B cell (primary cell): ENCODE results near the gene MCM7. TPM values are rescaled to one million over a fixed set of nuclear protein-coding genes. Genes with fewer than 3 reads are reported as not detected.

ENCODE experiments used
- ATAC-seq: fragments of 200-7000 bp; cut with Tn5 transposase; one replicate; pipeline ENCODE4 v1.10.0; 2021; ENCODE audit warnings: low read depth, mild to moderate bottlenecking, moderate number of reproducible peaks, moderate library complexity
- CTCF ChIA-PET: fragments of 350-600 bp; sonication (Branson Sonifier 250); formaldehyde crosslinking; loops from one replicate; lab custom pipeline; 2021; ENCODE audit warnings: antibody characterized with exemption, inconsistent platforms; lab: Charles Lee
- POLR2A ChIA-PET: fragments of 350-600 bp; sonication (Branson Sonifier 250); formaldehyde crosslinking; loops from one replicate; lab custom pipeline; 2021; ENCODE audit warnings: antibody characterized with exemption; lab: Charles Lee
- DNase-seq: peaks from one replicate; pipeline ENCODE4 v3.0.0; 2013
- H2AFZ ChIP-seq: 2 replicates; pipeline ENCODE4 v1.6.1; 2012; ENCODE audit warnings: mild to moderate bottlenecking, low read depth, low read length; ENCODE audit not compliant: insufficient read depth, poor library complexity, severe bottlenecking
- H3K27ac ChIP-seq, 2 donors: 1 replicate in 1 of 2; 2 replicates in 1 of 2; pipeline ENCODE4 v1.5.1; 2012 to 2013; ENCODE audit warnings: low read length in 2 of 2, mild to moderate bottlenecking in 2 of 2, moderate library complexity in 1 of 2
- H3K27me3 ChIP-seq, 4 experiments: fragments of 200-600 bp in 1 of 4; sonication (generic) in 1 of 4; replicated peaks in 1 of 4; 1 replicate in 2 of 4; 2 replicates in 2 of 4; pipeline versions ENCODE4 v1.6.1 to v1.7.0; 2013 to 2016; ENCODE audit warnings: low read length in 3 of 4, mild to moderate bottlenecking in 2 of 4, mixed read lengths in 1 of 4, moderate library complexity in 1 of 4; ENCODE audit not compliant: insufficient read depth in 4 of 4, control insufficient read depth in 3 of 4; ENCODE audit errors: control extremely low read depth in 1 of 4
- H3K36me3 ChIP-seq, 2 experiments: replicated peaks in 1 of 2; 1 replicate in 1 of 2; 2 replicates in 1 of 2; pipeline versions ENCODE4 v1.6.1 to v1.7.1; 2013; ENCODE audit warnings: low read length in 1 of 2; ENCODE audit not compliant: insufficient read depth in 2 of 2, control insufficient read depth in 1 of 2; ENCODE audit errors: control extremely low read depth in 1 of 2, extremely low read depth in 1 of 2
- H3K4me1 ChIP-seq, 2 donors: fragments of 200-600 bp in 1 of 2; sonication (generic) in 1 of 2; 1 replicate in 1 of 2; 2 replicates in 1 of 2; pipeline versions ENCODE4 v1.5.1 to v1.6.1; 2013 to 2017; ENCODE audit warnings: low read length in 2 of 2; ENCODE audit not compliant: control insufficient read depth in 2 of 2, insufficient read depth in 2 of 2
- H3K4me2 ChIP-seq: replicated peaks from 2 replicates; pipeline ENCODE3; 2012; ENCODE audit warnings: mild to moderate bottlenecking, low read depth, low read length; ENCODE audit not compliant: poor library complexity, severe bottlenecking
- H3K4me3 ChIP-seq, 5 experiments: fragments of 200-600 bp in 1 of 5; sonication (generic) in 1 of 5; 1 replicate in 3 of 5; 2 replicates in 2 of 5; pipeline versions ENCODE4 v1.5.1 to v1.7.0; 2011 to 2016; ENCODE audit warnings: low read length in 4 of 5, mild to moderate bottlenecking in 4 of 5, low read depth in 2 of 5, control low read depth in 1 of 5, moderate library complexity in 1 of 5; ENCODE audit not compliant: insufficient read depth in 1 of 5; ENCODE audit errors: control extremely low read depth in 1 of 5, extremely low read depth in 1 of 5
- H3K79me2 ChIP-seq: fragments of 200-600 bp; sonication (generic); one replicate; pipeline ENCODE4 v1.6.0; 2016; ENCODE audit warnings: low read length; ENCODE audit not compliant: control insufficient read depth, insufficient read depth
- H3K9ac ChIP-seq: fragments of 200-600 bp; sonication (generic); 2 replicates; pipeline ENCODE4 v1.6.1; 2017; ENCODE audit warnings: mild to moderate bottlenecking, low read length, moderate library complexity
- H3K9me3 ChIP-seq, 3 donors: one replicate each; pipeline versions ENCODE4 v1.6.1 to v1.7.1; 2013; ENCODE audit warnings: low read length in 2 of 3; ENCODE audit not compliant: control insufficient read depth in 2 of 3, insufficient read depth in 1 of 3; ENCODE audit errors: control extremely low read depth in 1 of 3
- H4K20me1 ChIP-seq: 2 replicates; pipeline ENCODE4 v1.6.0; 2012; ENCODE audit warnings: mild to moderate bottlenecking, low read length; ENCODE audit not compliant: insufficient read depth, control insufficient read depth, poor library complexity, severe bottlenecking
- H3K27ac Mint-ChIP-seq: one replicate; pipeline ENCODE4 v1.8.0; 2021; ENCODE audit warnings: mixed read lengths
- H3K27me3 Mint-ChIP-seq: one replicate; pipeline ENCODE4 v1.8.0; 2021; ENCODE audit warnings: mixed read lengths
- H3K4me1 Mint-ChIP-seq: one replicate; pipeline ENCODE4 v1.8.0; 2021; ENCODE audit warnings: mixed read lengths
- H3K4me3 Mint-ChIP-seq: one replicate; pipeline ENCODE4 v1.8.0; 2021; ENCODE audit warnings: mixed read lengths
- H3K9me3 Mint-ChIP-seq: one replicate; pipeline ENCODE4 v1.8.0; 2022; ENCODE audit warnings: mixed read lengths; ENCODE audit not compliant: insufficient read depth
- CTCF ChIP-seq: fragments of 200-600 bp; IDR thresholded peaks from one replicate; pipeline ENCODE4 v1.8.0; 2022; ENCODE audit warnings: antibody characterized with exemption, mild to moderate bottlenecking
- EZH2 ChIP-seq: IDR thresholded peaks from 2 replicates; pipeline ENCODE4 v1.6.1; 2012; ENCODE audit warnings: borderline replicate concordance, low read depth, mild to moderate bottlenecking, moderate library complexity, low read length; ENCODE audit not compliant: insufficient read depth, poor library complexity, severe bottlenecking
- WGBS: methylation state at CpG from one replicate; pipeline ENCODE4 v1.1.5; 2013; ENCODE audit warnings: missing lambda C conversion rate; ENCODE audit not compliant: insufficient coverage; 5-methylcytosine and 5-hydroxymethylcytosine counted together
- intact Hi-C: fragments of 100-400 bp; cut with micrococcal nuclease; formaldehyde crosslinking; loops from one replicate; pipeline ENCODE4 v1.10.0; 2022
- polyA plus RNA-seq: library from polyadenylated mRNA; depleted of rRNA; stranded (reverse); fragments of >200 nt; gene quantifications from 2 replicates; pipeline ENCODE4 v1.2.3, GENCODE V29; 2012
- total RNA-seq, 2 donors: library from RNA; stranded (reverse); fragments of 120-200 nt in 1 of 2; gene quantifications; 1 replicate in 1 of 2; 2 replicates in 1 of 2; pipeline versions ENCODE4 v1.2.3 to v1.2.4, GENCODE V29; 2013 to 2022

Gene MCM7
- total and polyA plus RNA-seq, 2 donors (not counting 1 experiment from before 2014, with no cell fraction given), result 154 to 171 TPM

- Histone ChIP-seq H3K27me3 (no peaks in the 10 kb centered on the region), H2AFZ (peak within 1 kb of the TSS; percentile 96), H3K9ac (peak within 1 kb of the TSS; percentile 93), H3K9me3 (no peaks in the 10 kb centered on the region), H3K4me1 (peaks cover 14 to 21% of the 10 kb centered on the region in 2 donors), H3K79me2 (peaks cover 26% of the 10 kb centered on the region), H3K4me3 (peak within 1 kb of the TSS; percentile 67 to 94 (median 92)), H3K36me3 (no peaks in the 10 kb centered on the region), H3K4me2 (peak within 1 kb of the TSS; percentile 97), H4K20me1 (no peaks in the 10 kb centered on the region), H3K27ac (peak within 1 kb of the TSS; percentile 93 to 97)
- DNase-seq (peak; percentile 97), ATAC-seq (peak; percentile 85)
- Mint-ChIP-seq H3K4me1 (peaks cover 30% of the 10 kb centered on the region), H3K4me3 (peak within 1 kb of the TSS; percentile 98), H3K9me3 (no peaks in the 10 kb centered on the region), H3K27ac (peak within 1 kb of the TSS; percentile 95), H3K27me3 (no peaks in the 10 kb centered on the region)
- ChIA-PET CTCF (interaction anchor here (1.0 to 2.2 kb wide), 3 partner anchors 11 to 18 kb away, joined by 3 to 8 read pairs (median 6); partner anchors contain the start of genes AP4M1 and MCM7), POLR2A (interaction anchor here (0.7 to 2.9 kb wide), 2 partner anchors 18 to 27 kb away, joined by 3 to 14 read pairs; partner anchors contain the start of genes AP4M1 and MCM7)
- no peak for TF ChIP-seq EZH2
- TF ChIP-seq CTCF, result peak; percentile 14
- under 1% methylated on average over 36 of the region's 49 CpGs for WGBS
- intact Hi-C loops, result loop anchor here (1.0 kb wide), 3 partner anchors 8 to 37 kb away; partner anchors contain the start of genes AP4M1 and MCM7
Measured at GRCh38 chr7:100119072-100119969, 18.1 kb upstream of the MCM7 start, which contains the start of the genes CNPY4 and TAF6. CNPY4 (plus strand) TSS chr7:100119634; CDS start chr7:100119745, 111 bp downstream. TAF6 (minus strand) TSS chr7:100119358; CDS start chr7:100114209, 5,149 bp downstream.
